T-cell (primary cell): ENCODE results near the gene MAFB. TPM values are rescaled to one million over a fixed set of nuclear protein-coding genes. Genes with fewer than 3 reads are reported as not detected.

Source experiments
- ATAC-seq, 4 experiments: fragments of 200-7000 bp in 3 of 4; fragments of 150-1000 bp in 1 of 4; cut with Tn5 transposase; replicated peaks in 1 of 4; 1 replicate in 3 of 4; 2 replicates in 1 of 4; pipeline ENCODE4 v1.10.0; 2021; ENCODE audit warnings: moderate library complexity in 3 of 4, mild to moderate bottlenecking in 2 of 4, moderate number of reproducible peaks in 1 of 4
- CTCF ChIA-PET, 2 donors: fragments of 300-600 bp; sonication (Branson Sonifier 250); formaldehyde crosslinking; loops; one replicate each; lab custom pipeline; 2022; ENCODE audit warnings: antibody characterized with exemption in 2 of 2; lab: Charles Lee
- POLR2A ChIA-PET, 2 donors: fragments of 300-600 bp; sonication (Branson Sonifier 250); formaldehyde crosslinking; loops; one replicate each; lab custom pipeline; 2022; ENCODE audit warnings: antibody characterized with exemption in 2 of 2; lab: Charles Lee
- DNase-seq, 35 experiments: peaks; one replicate each; pipeline versions ENCODE4 v3.0.0 to v3.0.0-alpha.2; 2013 to 2023
- H3K27ac ChIP-seq: one replicate; pipeline ENCODE4 v1.5.1; 2013; ENCODE audit warnings: low read length
- H3K27me3 ChIP-seq, 2 experiments: replicated peaks in 1 of 2; 1 replicate in 1 of 2; 2 replicates in 1 of 2; pipeline versions ENCODE4 v1.6.1 to v1.7.0; 2013; ENCODE audit warnings: low read length in 1 of 2, mixed read lengths in 1 of 2; ENCODE audit not compliant: control insufficient read depth in 2 of 2, insufficient read depth in 2 of 2; ENCODE audit errors: extremely low read depth in 1 of 2
- H3K36me3 ChIP-seq, 2 donors: 1 replicate in 1 of 2; 2 replicates in 1 of 2; pipeline versions ENCODE4 v1.6.1 to v1.7.0; 2013; ENCODE audit warnings: low read length in 1 of 2; ENCODE audit not compliant: control insufficient read depth in 2 of 2, insufficient read depth in 1 of 2; ENCODE audit errors: extremely low read depth in 1 of 2
- H3K4me1 ChIP-seq, 2 experiments: 1 replicate in 1 of 2; 2 replicates in 1 of 2; pipeline versions ENCODE4 v1.6.1 to v1.7.0; 2013; ENCODE audit warnings: low read length in 2 of 2, mixed read lengths in 1 of 2; ENCODE audit not compliant: insufficient read depth in 2 of 2, control insufficient read depth in 1 of 2; ENCODE audit errors: extremely low read depth in 1 of 2
- H3K4me3 ChIP-seq, 2 donors: 1 replicate in 1 of 2; 2 replicates in 1 of 2; pipeline versions ENCODE4 v1.5.1 to v1.7.0; 2013; ENCODE audit warnings: mild to moderate bottlenecking in 2 of 2, low read length in 1 of 2, moderate library complexity in 1 of 2; ENCODE audit not compliant: control insufficient read depth in 1 of 2; ENCODE audit errors: extremely low read depth in 1 of 2
- H3K9me3 ChIP-seq: 2 replicates; pipeline ENCODE4 v1.7.0; 2013
- H3K27ac Mint-ChIP-seq, 2 donors: one replicate each; pipeline ENCODE4 v1.8.0; 2020 to 2021; ENCODE audit warnings: mild to moderate bottlenecking in 2 of 2, mixed read lengths in 2 of 2
- H3K27me3 Mint-ChIP-seq, 2 donors: one replicate each; pipeline ENCODE4 v1.8.0; 2021 to 2022; ENCODE audit warnings: mixed read lengths in 2 of 2
- H3K36me3 Mint-ChIP-seq: one replicate; pipeline ENCODE4 v1.8.0; 2021; ENCODE audit warnings: mixed read lengths
- H3K4me1 Mint-ChIP-seq, 3 donors: one replicate each; pipeline ENCODE4 v1.8.0; 2020 to 2022; ENCODE audit warnings: mixed read lengths in 3 of 3, mild to moderate bottlenecking in 1 of 3
- H3K4me3 Mint-ChIP-seq, 3 donors: one replicate each; pipeline ENCODE4 v1.8.0; 2020 to 2022; ENCODE audit warnings: mild to moderate bottlenecking in 3 of 3, mixed read lengths in 3 of 3, moderate library complexity in 3 of 3
- H3K9me3 Mint-ChIP-seq, 3 donors: one replicate each; pipeline ENCODE4 v1.8.0; 2020 to 2022; ENCODE audit warnings: mixed read lengths in 3 of 3
- WGBS: methylation state at CpG from one replicate; pipeline ENCODE4 v1.1.5; 2013; ENCODE audit warnings: missing lambda C conversion rate; ENCODE audit not compliant: insufficient coverage; 5-methylcytosine and 5-hydroxymethylcytosine counted together
- total RNA-seq, 35 experiments: library from RNA in 6 of 35; stranded (reverse) in 6 of 35; fragments of 120-200 nt in 1 of 35; gene quantifications; one replicate each; pipeline versions ENCODE4 v1.2.1 to v1.2.4 and lab custom pipeline; 2013 to 2026

MAFB gene
- total RNA-seq, 5 donors from 2014 or later (not counting 1 experiment from before 2014, with no cell fraction given) = 0.23 to 0.56 (median 0.32) TPM

GRCh38 chr20:40648210-40649072 is 40.6 kb downstream of the MAFB start:
- Histone ChIP-seq H3K27ac (no peak overlapping the region), H3K4me3 (no peak overlapping the region), H3K4me1 (no peaks in the 10 kb centered on the region), H3K27me3 (peaks cover 0 to 29% of the 10 kb centered on the region in 2 experiments), H3K36me3 (no peaks in the 10 kb centered on the region), H3K9me3 (no peaks in the 10 kb centered on the region)
- 80% methylated on average over 3 of the region's 6 CpGs for WGBS
- Mint-ChIP-seq H3K4me1 (no peaks in the 10 kb centered on the region), H3K27ac (no peak overlapping the region), H3K4me3 (no peak overlapping the region), H3K36me3 (no peaks in the 10 kb centered on the region), H3K9me3 (no peaks in the 10 kb centered on the region), H3K27me3 (peaks cover 8 to 19% of the 10 kb centered on the region in 2 donors)
- DNase-seq (no peak), ATAC-seq (no peak)
- ChIA-PET CTCF (no interaction called here), POLR2A (no interaction called here)

- Histone ChIP-seq H3K4me3 (no peak overlapping the region), H3K27ac (no peak overlapping the region), H3K36me3 (no peaks in the 10 kb centered on the region), H3K9me3 (no peaks in the 10 kb centered on the region), H3K27me3 (peaks cover 0 to 23% of the 10 kb centered on the region in 2 experiments), H3K4me1 (no peaks in the 10 kb centered on the region)
- no peaks in the 10 kb centered on the region for H3K36me3 Mint-ChIP-seq
- H3K27me3 Mint-ChIP-seq = peaks cover 8 to 19% of the 10 kb centered on the region in 2 donors
- H3K9me3 Mint-ChIP-seq = no peaks in the 10 kb centered on the region
- ATAC-seq (no peak), DNase-seq (no peak)
- ChIA-PET CTCF (no interaction called here), POLR2A (no interaction called here)
- H3K4me1 Mint-ChIP-seq = no peaks in the 10 kb centered on the region
- no peak overlapping the region for H3K27ac Mint-ChIP-seq
- no peak overlapping the region for H3K4me3 Mint-ChIP-seq
- 29% methylated on average over 1 of the region's 6 CpGs for WGBS
Observed at GRCh38 chr20:40646813-40647212, 42.2 kb downstream of the MAFB start.

- no peaks in the 10 kb centered on the region for H3K4me1 Mint-ChIP-seq
- CTCF ChIA-PET = no interaction called here
- H3K4me1 ChIP-seq = no peaks in the 10 kb centered on the region
- H3K27me3 ChIP-seq = peaks cover 0 to 23% of the 10 kb centered on the region in 2 experiments
- no peak overlapping the region for H3K4me3 Mint-ChIP-seq
- ATAC-seq (no peak), DNase-seq (no peak)
- H3K9me3 Mint-ChIP-seq = no peaks in the 10 kb centered on the region
- H3K27ac Mint-ChIP-seq = no peak overlapping the region
- H3K9me3 ChIP-seq = no peaks in the 10 kb centered on the region
- peaks cover 8 to 19% of the 10 kb centered on the region in 2 donors for H3K27me3 Mint-ChIP-seq
- no peak overlapping the region for H3K4me3 ChIP-seq
- H3K27ac ChIP-seq = no peak overlapping the region
- H3K36me3 ChIP-seq = no peaks in the 10 kb centered on the region
- H3K36me3 Mint-ChIP-seq = no peaks in the 10 kb centered on the region
- no CpG with 5 or more reads among the region's 8 CpGs for WGBS
- POLR2A ChIA-PET = no interaction called here
Observed at GRCh38 chr20:40646361-40646760, 42.7 kb downstream of the MAFB start.

GRCh38 chr20:40644863-40645262 is 44.2 kb downstream of the MAFB start:
- Mint-ChIP-seq H3K4me3 (no peak overlapping the region), H3K36me3 (no peaks in the 10 kb centered on the region), H3K9me3 (no peaks in the 10 kb centered on the region), H3K27ac (no peak overlapping the region), H3K27me3 (peaks cover 8 to 19% of the 10 kb centered on the region in 2 donors), H3K4me1 (no peaks in the 10 kb centered on the region)
- H3K4me1 ChIP-seq = no peaks in the 10 kb centered on the region
- no peaks in the 10 kb centered on the region for H3K36me3 ChIP-seq
- POLR2A ChIA-PET = no interaction called here
- no peak overlapping the region for H3K27ac ChIP-seq
- H3K9me3 ChIP-seq = no peaks in the 10 kb centered on the region
- 78% methylated on average over 1 of the region's 2 CpGs for WGBS
- peaks cover 0 to 23% of the 10 kb centered on the region in 2 experiments for H3K27me3 ChIP-seq
- H3K4me3 ChIP-seq = no peak overlapping the region
- CTCF ChIA-PET = no interaction called here
- no peak for DNase-seq
- no peak for ATAC-seq

- Mint-ChIP-seq H3K36me3 (no peaks in the 10 kb centered on the region), H3K4me1 (no peaks in the 10 kb centered on the region), H3K9me3 (peaks cover 0 to 4% (median 0%) of the 10 kb centered on the region in 3 donors), H3K4me3 (no peak overlapping the region), H3K27ac (no peak overlapping the region), H3K27me3 (peaks cover 8 to 26% of the 10 kb centered on the region in 2 donors)
- Histone ChIP-seq H3K4me1 (no peaks in the 10 kb centered on the region), H3K27me3 (peaks cover 0 to 23% of the 10 kb centered on the region in 2 experiments), H3K4me3 (no peak overlapping the region), H3K27ac (no peak overlapping the region), H3K9me3 (no peaks in the 10 kb centered on the region), H3K36me3 (no peaks in the 10 kb centered on the region)
- ATAC-seq (no peak), DNase-seq (no peak)
- WGBS = 71% methylated on average over 5 of the region's 5 CpGs
- ChIA-PET CTCF (no interaction called here), POLR2A (no interaction called here)
Observed at GRCh38 chr20:40643891-40644290, 45.1 kb downstream of the MAFB start.

GRCh38 chr20:40641809-40642208 is 47.2 kb downstream of the MAFB start:
- Histone ChIP-seq H3K36me3 (no peaks in the 10 kb centered on the region), H3K4me3 (no peak overlapping the region), H3K27ac (no peak overlapping the region), H3K9me3 (no peaks in the 10 kb centered on the region), H3K4me1 (no peaks in the 10 kb centered on the region), H3K27me3 (peaks cover 0 to 14% of the 10 kb centered on the region in 2 experiments)
- no peak for DNase-seq
- CTCF ChIA-PET = no interaction called here
- ATAC-seq = no peak
- no peak overlapping the region for H3K4me3 Mint-ChIP-seq
- H3K36me3 Mint-ChIP-seq = no peaks in the 10 kb centered on the region
- H3K4me1 Mint-ChIP-seq = no peaks in the 10 kb centered on the region
- peaks cover 0 to 4% (median 0%) of the 10 kb centered on the region in 3 donors for H3K9me3 Mint-ChIP-seq
- no peak overlapping the region for H3K27ac Mint-ChIP-seq
- WGBS = 48% methylated on average over 4 of the region's 4 CpGs
- POLR2A ChIA-PET = no interaction called here
- H3K27me3 Mint-ChIP-seq = peaks cover 6 to 20% of the 10 kb centered on the region in 2 donors
